ENCODE results near the gene ARHGEF28. TPM values are rescaled to one million over a fixed set of nuclear protein-coding genes. Genes with fewer than 3 reads are reported as not detected.

Gene ARHGEF28
- total and polyA plus RNA-seq, 10 of the 15 experiments (the other 5 are each of a cell fraction or from before 2014, with no cell fraction given): 0.10 to 0.72 (median 0.22) TPM; not detected in 2

DNA sequence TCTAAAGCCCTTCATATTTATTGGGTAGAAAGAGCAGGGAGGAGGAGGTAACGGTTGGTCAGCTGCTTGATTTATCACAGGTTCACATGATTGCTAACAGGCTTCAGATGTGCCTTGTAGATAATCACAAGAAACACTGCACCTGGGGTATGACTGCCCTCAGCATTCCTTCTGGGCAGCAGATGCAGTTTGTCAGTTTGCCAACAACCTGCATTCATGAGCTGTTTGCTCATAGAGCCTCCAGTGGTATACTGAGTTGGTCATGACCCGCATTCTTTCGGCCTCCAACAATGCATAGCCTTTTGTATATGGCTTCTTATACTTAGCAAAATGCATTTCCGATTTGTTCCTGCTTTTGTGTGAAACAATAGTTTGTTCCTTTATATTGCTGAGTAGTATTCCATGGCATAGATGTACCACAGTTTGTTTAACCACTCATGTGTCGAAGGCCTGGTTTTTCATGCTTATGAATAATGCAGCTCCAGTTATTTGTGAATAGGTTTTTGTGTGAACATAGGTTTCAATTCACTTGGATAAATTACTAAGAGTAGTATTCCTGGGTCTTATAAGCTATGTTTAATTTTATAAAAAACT is 83.6 kb downstream of the ARHGEF28 start:
- CTCF ChIA-PET: interaction anchor here (0.8 to 1.5 kb wide), 4 partner anchors 20 to 119 kb away, joined by 3 to 4 read pairs (median 3); no protein-coding TSS in a partner anchor
- TF ChIP-seq EP300 (IDR thresholded peaks at IDR 0.05; ENCODE audit: borderline replicate concordance in 1 of 2, control insufficient read depth in 1 of 2, low read depth in 2 of 2, low read length in 2 of 2): no peak
- TF ChIP-seq, protein P1, sequence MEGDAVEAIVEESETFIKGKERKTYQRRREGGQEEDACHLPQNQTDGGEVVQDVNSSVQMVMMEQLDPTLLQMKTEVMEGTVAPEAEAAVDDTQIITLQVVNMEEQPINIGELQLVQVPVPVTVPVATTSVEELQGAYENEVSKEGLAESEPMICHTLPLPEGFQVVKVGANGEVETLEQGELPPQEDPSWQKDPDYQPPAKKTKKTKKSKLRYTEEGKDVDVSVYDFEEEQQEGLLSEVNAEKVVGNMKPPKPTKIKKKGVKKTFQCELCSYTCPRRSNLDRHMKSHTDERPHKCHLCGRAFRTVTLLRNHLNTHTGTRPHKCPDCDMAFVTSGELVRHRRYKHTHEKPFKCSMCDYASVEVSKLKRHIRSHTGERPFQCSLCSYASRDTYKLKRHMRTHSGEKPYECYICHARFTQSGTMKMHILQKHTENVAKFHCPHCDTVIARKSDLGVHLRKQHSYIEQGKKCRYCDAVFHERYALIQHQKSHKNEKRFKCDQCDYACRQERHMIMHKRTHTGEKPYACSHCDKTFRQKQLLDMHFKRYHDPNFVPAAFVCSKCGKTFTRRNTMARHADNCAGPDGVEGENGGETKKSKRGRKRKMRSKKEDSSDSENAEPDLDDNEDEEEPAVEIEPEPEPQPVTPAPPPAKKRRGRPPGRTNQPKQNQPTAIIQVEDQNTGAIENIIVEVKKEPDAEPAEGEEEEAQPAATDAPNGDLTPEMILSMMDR (IDR thresholded peaks at IDR 0.05 in 2 of 3, conservative IDR thresholded peaks at IDR 0.05 in 1 of 3; ENCODE audit: control insufficient read depth in 2 of 3, extremely low read depth in 1 of 3, insufficient read depth in 1 of 3, low read depth in 3 of 3, low read length in 3 of 3): no peak
- TF ChIP-seq NRF1 (conservative IDR thresholded peaks at IDR 0.05; ENCODE audit: low read depth, low read length): no peak
- TF ChIP-seq SPI1 (IDR thresholded peaks at IDR 0.05; ENCODE audit: borderline replicate concordance, insufficient read depth, low read depth, low read length): no peak
- no peak for TF ChIP-seq SIX5 (IDR thresholded peaks at IDR 0.05; ENCODE audit: low read depth, low read length, severe bottlenecking)
- no peak for TF ChIP-seq RELA (IDR thresholded peaks at IDR 0.05; ENCODE audit: borderline replicate concordance, partially characterized antibody)
- TF ChIP-seq BHLHE40 (IDR thresholded peaks at IDR 0.05; ENCODE audit: borderline replicate concordance in 1 of 2, low read depth in 2 of 2, low read length in 1 of 2): no peak
- TF ChIP-seq, protein P2, sequence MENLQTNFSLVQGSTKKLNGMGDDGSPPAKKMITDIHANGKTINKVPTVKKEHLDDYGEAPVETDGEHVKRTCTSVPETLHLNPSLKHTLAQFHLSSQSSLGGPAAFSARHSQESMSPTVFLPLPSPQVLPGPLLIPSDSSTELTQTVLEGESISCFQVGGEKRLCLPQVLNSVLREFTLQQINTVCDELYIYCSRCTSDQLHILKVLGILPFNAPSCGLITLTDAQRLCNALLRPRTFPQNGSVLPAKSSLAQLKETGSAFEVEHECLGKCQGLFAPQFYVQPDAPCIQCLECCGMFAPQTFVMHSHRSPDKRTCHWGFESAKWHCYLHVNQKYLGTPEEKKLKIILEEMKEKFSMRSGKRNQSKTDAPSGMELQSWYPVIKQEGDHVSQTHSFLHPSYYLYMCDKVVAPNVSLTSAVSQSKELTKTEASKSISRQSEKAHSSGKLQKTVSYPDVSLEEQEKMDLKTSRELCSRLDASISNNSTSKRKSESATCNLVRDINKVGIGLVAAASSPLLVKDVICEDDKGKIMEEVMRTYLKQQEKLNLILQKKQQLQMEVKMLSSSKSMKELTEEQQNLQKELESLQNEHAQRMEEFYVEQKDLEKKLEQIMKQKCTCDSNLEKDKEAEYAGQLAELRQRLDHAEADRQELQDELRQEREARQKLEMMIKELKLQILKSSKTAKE (IDR thresholded peaks at IDR 0.05; ENCODE audit: low read depth, poor library complexity, severe bottlenecking): no peak
- TF ChIP-seq, protein P3, sequence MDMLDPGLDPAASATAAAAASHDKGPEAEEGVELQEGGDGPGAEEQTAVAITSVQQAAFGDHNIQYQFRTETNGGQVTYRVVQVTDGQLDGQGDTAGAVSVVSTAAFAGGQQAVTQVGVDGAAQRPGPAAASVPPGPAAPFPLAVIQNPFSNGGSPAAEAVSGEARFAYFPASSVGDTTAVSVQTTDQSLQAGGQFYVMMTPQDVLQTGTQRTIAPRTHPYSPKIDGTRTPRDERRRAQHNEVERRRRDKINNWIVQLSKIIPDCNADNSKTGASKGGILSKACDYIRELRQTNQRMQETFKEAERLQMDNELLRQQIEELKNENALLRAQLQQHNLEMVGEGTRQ (IDR thresholded peaks at IDR 0.05; ENCODE audit: borderline replicate concordance, low read depth, low read length): no peak
- no peak for TF ChIP-seq CHD1 (IDR thresholded peaks at IDR 0.05; ENCODE audit: low read depth, low read length)
- no peak for TF ChIP-seq RAD21 (IDR thresholded peaks at IDR 0.05; ENCODE audit: insufficient read depth, low read depth, low read length)
- TF ChIP-seq, protein P4, sequence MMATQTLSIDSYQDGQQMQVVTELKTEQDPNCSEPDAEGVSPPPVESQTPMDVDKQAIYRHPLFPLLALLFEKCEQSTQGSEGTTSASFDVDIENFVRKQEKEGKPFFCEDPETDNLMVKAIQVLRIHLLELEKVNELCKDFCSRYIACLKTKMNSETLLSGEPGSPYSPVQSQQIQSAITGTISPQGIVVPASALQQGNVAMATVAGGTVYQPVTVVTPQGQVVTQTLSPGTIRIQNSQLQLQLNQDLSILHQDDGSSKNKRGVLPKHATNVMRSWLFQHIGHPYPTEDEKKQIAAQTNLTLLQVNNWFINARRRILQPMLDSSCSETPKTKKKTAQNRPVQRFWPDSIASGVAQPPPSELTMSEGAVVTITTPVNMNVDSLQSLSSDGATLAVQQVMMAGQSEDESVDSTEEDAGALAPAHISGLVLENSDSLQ (IDR thresholded peaks at IDR 0.05): no peak
- no peak for TF ChIP-seq MEF2A (IDR thresholded peaks at IDR 0.05; ENCODE audit: insufficient read depth, low read depth, low read length)
- no peak for TF ChIP-seq GATAD2B (conservative IDR thresholded peaks at IDR 0.05; ENCODE audit: low read depth)
- no peak for TF ChIP-seq ETV6 (conservative IDR thresholded peaks at IDR 0.05 in 1 of 2, IDR thresholded peaks at IDR 0.05 in 1 of 2; ENCODE audit: borderline replicate concordance in 1 of 2, low read depth in 1 of 2)

More for the DNA sequence above, 83.6 kb downstream of the ARHGEF28 start:
- Histone ChIP-seq H3K36me3 (ENCODE audit: control insufficient read depth in 2 of 2, insufficient read depth in 2 of 2, low read length in 1 of 2) (no peaks in the 10 kb centered on the region), H3K27ac (ENCODE audit: control insufficient read depth, insufficient read depth) (no peak overlapping the region), H4K20me1 (ENCODE audit: control insufficient read depth, insufficient read depth) (no peaks in the 10 kb centered on the region), H3K4me1 (ENCODE audit: control insufficient read depth, insufficient read depth, low read length) (no peaks in the 10 kb centered on the region), H3K4me3 (no peak overlapping the region), H3K9me3 (replicated peaks; ENCODE audit: control insufficient read depth, insufficient read depth, low read length) (peaks cover 3% of the 10 kb centered on the region; the same call in 2 of the 3 replicates), H3K79me2 (ENCODE audit: control insufficient read depth, insufficient read depth, low read length) (no peaks in the 10 kb centered on the region), H3K4me2 (ENCODE audit: control insufficient read depth, insufficient read depth) (no peak overlapping the region), H3K9ac (ENCODE audit: control insufficient read depth, insufficient read depth, low read length) (no peak overlapping the region), H2AFZ (ENCODE audit: control insufficient read depth, low read depth, low read length) (no peak overlapping the region), H3K27me3 (replicated peaks in 1 of 2; ENCODE audit: control insufficient read depth in 2 of 2, insufficient read depth in 2 of 2, low read length in 1 of 2) (no peaks in the 10 kb centered on the region; a peak in 1 of 4 replicates)
- intact Hi-C loops (cut with micrococcal nuclease; ENCODE audit: unreplicated experiment) (no loop called here), in situ Hi-C loops (cut with MboI) (no loop called here)
- ChIA-PET SMC1A (ENCODE audit: uncharacterized antibody, unreplicated experiment) (interaction anchor here (0.7 to 2.2 kb wide), 6 partner anchors 11 to 44 kb away, joined by 3 to 10 read pairs (median 4); no protein-coding TSS in a partner anchor), POLR2A (no interaction called here), RAD21 (ENCODE audit: unreplicated experiment) (interaction anchor here (2.3 kb wide), 1 partner anchor 16 kb away, joined by 6 read pairs; no protein-coding TSS in a partner anchor)
- ATAC-seq: no peak
- no TSS peak for BruUV-seq (replicated peaks)
- no peak for DNase-seq (ENCODE audit: low read depth, low spot score)
- 30% methylated on average over 5 of the region's 5 CpGs for WGBS (ENCODE audit: insufficient coverage, insufficient replicate concordance, low lambda C conversion rate, missing lambda C conversion rate)
- no peak for FAIRE-seq

All from GM12878 (cell line).